Lower lobe of right lung (tissue), 2 donors: ENCODE results near the gene LBHD1. TPM values are rescaled to one million over a fixed set of nuclear protein-coding genes. Genes with fewer than 3 reads are reported as not detected.

Experiments
- ATAC-seq, 2 donors: fragments of 200-7000 bp; cut with Tn5 transposase; one replicate each; pipeline ENCODE4 v1.9.1; 2020 to 2022; ENCODE audit warnings: mild to moderate bottlenecking in 2 of 2, moderate library complexity in 2 of 2
- DNase-seq: peaks from one replicate; pipeline ENCODE4 v3.0.0-alpha.2; 2020
- H3K27ac ChIP-seq: fragments of 200-600 bp; one replicate; pipeline ENCODE4 v1.8.0; 2022
- H3K27me3 ChIP-seq: fragments of 200-600 bp; one replicate; pipeline ENCODE4 v1.8.0; 2022; ENCODE audit warnings: low read depth
- H3K36me3 ChIP-seq: fragments of 200-600 bp; one replicate; pipeline ENCODE4 v1.8.0; 2022; ENCODE audit warnings: mild to moderate bottlenecking
- H3K4me1 ChIP-seq: fragments of 200-600 bp; one replicate; pipeline ENCODE4 v1.8.0; 2022
- H3K4me3 ChIP-seq: fragments of 200-600 bp; one replicate; pipeline ENCODE4 v1.8.0; 2022; ENCODE audit warnings: mild to moderate bottlenecking
- H3K9me3 ChIP-seq: fragments of 200-600 bp; one replicate; pipeline ENCODE4 v1.8.0; 2022
- CTCF ChIP-seq: fragments of 200-600 bp; IDR thresholded peaks from one replicate; pipeline ENCODE4 v1.8.0; 2022; ENCODE audit warnings: antibody characterized with exemption, mild to moderate bottlenecking
- intact Hi-C: fragments of 100-400 bp; cut with DNase I; formaldehyde crosslinking; loops from one replicate; pipeline ENCODE4 v1.11.0; 2022
- total RNA-seq: library from RNA; stranded (reverse); fragmentation: NEBNext Ultra II Directional; extraction: Animal tissue kit (Norgen Biotek cat#: 25700); gene quantifications from one replicate; pipeline ENCODE4 v1.2.1, GENCODE V29; 2021
- donor health status: DM: no; HTN: yes; CAD: no; lungs with severe emphysema.

The LBHD1 gene
- total RNA-seq, 1 donor from 2014 or later = 11.1 TPM

GRCh38 chr11:62689421-62690183 lies 17.5 kb upstream of the LBHD1 start, which contains the start of gene LRRN4CL:
LRRN4CL (minus strand) TSS chr11:62689530; CDS start chr11:62688508, 1,022 bp downstream.
- peak; percentile 46 to 48 for ATAC-seq
- Histone ChIP-seq H3K27me3 (peaks cover 8% of the 10 kb centered on the region), H3K9me3 (no peaks in the 10 kb centered on the region), H3K4me3 (peak within 1 kb of the TSS; percentile 41), H3K4me1 (peaks cover 12% of the 10 kb centered on the region), H3K27ac (peak within 1 kb of the TSS; percentile 36), H3K36me3 (peaks cover 40% of the 10 kb centered on the region)
- no peak for TF ChIP-seq CTCF
- DNase-seq = no peak
- intact Hi-C loops = no loop called here

- intact Hi-C loops = no loop called here
- no peaks in the 10 kb centered on the region for H3K9me3 ChIP-seq
- peak overlapping the region; percentile 41 for H3K4me3 ChIP-seq
- DNase-seq (no peak), ATAC-seq (no peak)
- peaks cover 38% of the 10 kb centered on the region for H3K36me3 ChIP-seq
- peaks cover 12% of the 10 kb centered on the region for H3K4me1 ChIP-seq
- H3K27ac ChIP-seq = no peak overlapping the region
- TF ChIP-seq CTCF = no peak
- peaks cover 8% of the 10 kb centered on the region for H3K27me3 ChIP-seq
These were observed 16.4 kb upstream of the LBHD1 start for GRCh38 chr11:62688491-62688890.

GRCh38 chr11:62687508-62688396 lies 15.7 kb upstream of the LBHD1 start:
- ATAC-seq = peak; percentile 50 to 67
- intact Hi-C loops = no loop called here
- no peak for DNase-seq

GRCh38 chr11:62682518-62682917 lies 10.5 kb upstream of the LBHD1 start:
- H3K9me3 ChIP-seq = no peaks in the 10 kb centered on the region
- H3K4me3 ChIP-seq = no peak overlapping the region
- H3K4me1 ChIP-seq = peaks cover 29% of the 10 kb centered on the region
- ATAC-seq (no peak), DNase-seq (no peak)
- no peak overlapping the region for H3K27ac ChIP-seq
- H3K27me3 ChIP-seq = peaks cover under 1% of the 10 kb centered on the region
- intact Hi-C loops = no loop called here
- TF ChIP-seq CTCF = no peak
- peaks cover 4% of the 10 kb centered on the region for H3K36me3 ChIP-seq

More at GRCh38 chr11:62687508-62688396, 15.7 kb upstream of the LBHD1 start:
- TF ChIP-seq CTCF = no peak
- H3K4me3 ChIP-seq = peak overlapping the region; percentile 41
- peaks cover 12% of the 10 kb centered on the region for H3K4me1 ChIP-seq
- H3K27me3 ChIP-seq = peaks cover 8% of the 10 kb centered on the region
- H3K36me3 ChIP-seq = peaks cover 30% of the 10 kb centered on the region
- H3K27ac ChIP-seq = peak overlapping the region; percentile 24
- H3K9me3 ChIP-seq = no peaks in the 10 kb centered on the region

- peak; percentile 54 for TF ChIP-seq CTCF
- DNase-seq (no peak), ATAC-seq (peak; percentile 75 to 79)
- no peak overlapping the region for H3K27ac ChIP-seq
- H3K27me3 ChIP-seq = no peaks in the 10 kb centered on the region
- H3K9me3 ChIP-seq = no peaks in the 10 kb centered on the region
- peaks cover 21% of the 10 kb centered on the region for H3K36me3 ChIP-seq
- H3K4me1 ChIP-seq = peaks cover 34% of the 10 kb centered on the region
- H3K4me3 ChIP-seq = no peak overlapping the region
- intact Hi-C loops = no loop called here
These were observed 8.8 kb upstream of the LBHD1 start for GRCh38 chr11:62680825-62681240.
